GM18499 (cell line): ENCODE data around the gene FRMD4A.
"Not testable (repeated sequence)": the region's sequence is repeated elsewhere in the genome, so short reads cannot be mapped to it uniquely, and the experiment has no call there.

Source experiments
- ATAC-seq: cut with Tn5 transposase; IDR thresholded peaks from one replicate; pipeline ENCODE4 v1.9.1; 2021; ENCODE audit warnings: moderate number of reproducible peaks; ENCODE audit not compliant: insufficient read depth, unreplicated experiment

FRMD4A gene

DNA sequence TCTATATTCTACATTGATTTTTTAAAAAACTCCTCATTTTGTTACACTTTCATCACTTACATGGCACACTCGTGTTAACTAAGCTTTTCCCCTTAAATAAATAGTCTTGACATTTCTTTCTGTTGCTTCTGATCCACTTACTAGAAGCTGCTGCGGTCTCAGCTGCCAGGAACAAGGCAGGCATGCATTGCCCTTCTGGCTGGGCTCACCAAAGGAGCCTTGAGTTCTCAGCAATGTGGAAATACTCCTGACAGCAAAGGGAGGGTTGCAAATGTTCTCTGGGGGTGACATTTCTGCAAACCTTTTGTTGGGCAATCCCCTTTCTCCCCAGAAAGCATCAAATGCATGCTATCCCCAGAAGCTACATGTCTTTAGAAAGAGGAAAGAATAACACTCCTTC, 393.9 kb downstream of the FRMD4A start:
- ATAC-seq: no peak

DNA sequence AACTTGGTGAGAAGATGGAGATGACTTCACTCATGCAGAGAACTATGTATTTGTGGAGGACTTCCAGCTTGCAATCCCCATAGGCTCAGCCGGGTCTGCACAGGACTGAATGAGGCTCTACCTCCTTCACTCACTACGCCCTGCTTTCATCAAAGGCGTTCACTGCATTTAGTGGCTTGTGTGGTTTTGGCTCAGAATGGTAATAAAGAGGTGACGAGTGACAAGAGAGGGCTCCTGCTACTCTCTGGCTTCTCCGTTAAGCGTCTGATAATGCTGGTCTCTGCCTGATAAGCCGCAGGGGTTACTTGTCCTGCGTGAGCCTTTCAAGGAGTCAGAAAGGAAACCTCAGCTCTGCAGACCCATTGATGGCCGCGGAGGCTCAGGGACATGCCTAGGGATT, 400.6 kb downstream of the FRMD4A start:
- ATAC-seq: no peak

DNA sequence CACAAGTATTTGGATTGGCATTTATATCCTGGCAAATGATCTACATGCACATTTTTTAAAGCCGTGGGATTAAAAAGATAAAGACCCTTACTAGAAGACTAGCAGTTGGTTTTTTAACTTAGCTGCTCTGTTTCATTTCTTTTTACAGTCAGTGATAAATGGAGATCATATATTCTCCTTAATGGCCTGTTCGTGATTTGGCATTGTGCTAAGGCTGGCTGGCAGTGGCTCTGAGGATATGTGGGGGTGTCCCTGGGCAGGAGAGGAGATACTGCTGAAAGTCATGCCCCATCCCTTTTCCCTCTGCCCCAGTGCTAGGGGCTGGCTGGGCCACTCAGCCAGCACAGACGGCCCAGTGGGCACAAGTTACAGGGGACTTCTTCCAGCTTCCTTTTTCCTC, 402.3 kb downstream of the FRMD4A start:
- no peak for ATAC-seq

DNA sequence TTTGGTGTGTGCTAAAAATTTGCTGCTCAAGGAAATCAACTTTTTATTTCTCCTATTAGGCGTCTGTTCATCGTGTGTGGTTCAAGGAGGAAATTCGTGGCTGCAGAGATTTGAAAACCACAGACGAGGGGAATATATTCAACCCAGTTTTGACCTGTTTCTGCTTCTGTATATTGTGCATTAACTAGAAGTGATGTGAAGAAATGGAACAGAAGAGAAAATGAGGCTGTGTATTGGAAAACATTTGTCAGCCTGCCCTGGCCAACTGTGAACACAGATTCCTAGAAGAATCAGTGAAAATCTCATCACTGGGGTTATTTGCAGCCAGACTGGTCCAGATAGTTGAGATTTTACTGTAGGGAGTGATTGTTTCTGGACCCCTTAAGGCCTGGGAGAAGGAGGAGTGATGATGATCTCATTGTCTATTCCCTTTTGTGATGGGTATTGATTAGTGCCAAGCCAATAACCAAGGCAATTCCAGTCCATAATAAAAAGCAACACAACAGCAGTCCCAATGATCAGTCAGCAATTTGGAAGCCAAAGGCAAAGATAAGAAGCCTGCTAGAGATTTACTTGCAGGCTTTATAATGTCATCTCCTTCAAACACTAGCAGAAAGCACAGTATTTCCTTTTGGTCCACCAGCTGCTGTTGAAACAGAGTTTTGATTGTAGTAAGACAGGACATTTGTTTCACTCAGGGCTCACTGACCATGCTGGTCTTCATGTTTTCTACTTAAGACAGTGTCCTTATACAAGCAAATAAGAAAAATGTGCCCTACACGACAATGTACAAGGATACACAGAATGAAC, 404.5 kb downstream of the FRMD4A start:
- no peak for ATAC-seq

DNA sequence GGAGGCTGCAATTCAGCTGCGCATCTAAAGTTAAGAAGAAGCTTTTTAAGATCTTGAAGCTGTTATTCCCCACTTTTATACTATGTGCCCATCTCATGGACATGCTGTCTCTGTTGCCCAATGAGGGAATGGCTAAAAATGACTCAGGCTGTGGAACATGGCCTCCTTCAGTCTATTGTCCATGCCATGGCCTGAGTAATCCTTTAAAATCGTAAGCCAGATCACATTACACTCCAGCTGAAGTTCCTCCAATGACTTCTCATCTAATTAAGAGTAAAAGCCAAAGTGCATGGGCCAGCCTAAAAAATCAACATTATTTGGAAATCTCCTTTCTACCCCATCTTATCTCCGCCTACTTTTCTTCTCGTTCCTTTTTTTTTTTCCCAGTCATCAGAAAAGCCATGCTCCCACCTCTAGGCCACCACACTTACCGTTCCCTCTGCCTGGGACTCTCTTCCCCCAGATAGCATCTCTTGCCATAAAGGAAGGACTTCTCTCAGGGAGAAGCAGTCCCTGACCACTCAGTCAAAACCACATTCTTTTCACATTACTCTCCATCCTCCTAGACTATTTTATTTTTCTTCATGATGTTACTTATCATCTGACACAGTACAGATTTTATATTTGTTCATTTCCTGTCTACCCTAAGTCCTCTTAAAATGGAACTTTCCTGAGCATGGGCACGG, 406.5 kb downstream of the FRMD4A start:
- no peak for ATAC-seq

DNA sequence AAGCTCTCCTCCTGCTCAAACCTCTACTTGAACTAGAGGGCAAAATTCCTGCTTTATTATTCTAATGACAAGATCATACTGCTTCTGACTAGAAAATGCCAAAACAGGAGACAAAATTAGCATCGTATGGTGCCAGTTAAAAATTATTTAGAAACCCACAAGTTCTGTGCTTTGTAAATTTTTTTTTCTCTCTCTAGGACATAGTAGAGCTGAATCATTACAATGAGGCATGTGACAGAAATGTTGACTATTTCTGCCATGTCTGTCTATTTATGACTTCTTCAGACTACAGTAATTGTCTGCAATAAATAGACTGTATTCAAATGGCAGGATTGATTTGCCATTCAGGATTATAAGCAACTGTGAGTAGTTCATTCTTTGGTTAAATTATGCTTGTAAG, 408.1 kb downstream of the FRMD4A start:
- no peak for ATAC-seq

DNA sequence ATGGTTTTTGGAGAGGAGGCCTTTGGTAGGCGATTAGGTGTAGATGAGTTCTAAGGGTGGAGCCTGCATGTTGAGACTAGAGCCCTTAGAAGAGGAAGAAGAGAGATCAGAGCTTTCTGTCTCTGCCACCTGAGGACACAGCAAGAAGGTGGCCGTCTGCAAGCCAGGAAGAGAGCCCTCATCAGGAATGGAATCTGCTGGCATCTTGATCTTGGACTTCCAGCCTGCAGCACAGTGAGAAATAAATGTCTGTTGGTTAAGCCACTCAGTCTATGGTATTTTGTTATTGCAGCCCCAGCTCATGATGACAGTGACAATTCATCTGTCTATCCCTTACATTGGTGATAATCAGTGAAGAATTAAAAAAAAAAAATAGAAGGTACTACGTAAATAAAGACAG, 408.8 kb downstream of the FRMD4A start:
- no peak for ATAC-seq

DNA sequence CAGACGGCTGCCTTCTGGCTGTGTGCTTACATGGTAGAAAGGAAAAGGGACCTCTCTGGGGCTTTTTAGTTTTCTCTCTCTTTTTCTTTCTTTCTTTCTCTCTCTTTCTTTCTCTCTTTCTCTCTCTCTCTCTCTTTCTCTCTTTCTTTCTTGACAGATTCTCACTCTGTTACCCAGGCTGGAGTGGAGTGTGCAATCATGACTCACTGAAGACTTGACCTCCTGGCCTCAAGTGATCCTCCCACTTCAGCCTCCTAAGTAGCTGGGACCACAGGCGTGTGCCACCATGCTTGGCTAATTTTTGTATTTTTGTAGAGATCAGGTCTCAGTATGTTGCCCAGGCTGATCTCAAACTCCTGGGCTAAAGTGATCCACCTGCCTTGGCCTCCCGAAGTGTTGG, 409.6 kb downstream of the FRMD4A start:
- ATAC-seq: not testable (repeated sequence)

DNA sequence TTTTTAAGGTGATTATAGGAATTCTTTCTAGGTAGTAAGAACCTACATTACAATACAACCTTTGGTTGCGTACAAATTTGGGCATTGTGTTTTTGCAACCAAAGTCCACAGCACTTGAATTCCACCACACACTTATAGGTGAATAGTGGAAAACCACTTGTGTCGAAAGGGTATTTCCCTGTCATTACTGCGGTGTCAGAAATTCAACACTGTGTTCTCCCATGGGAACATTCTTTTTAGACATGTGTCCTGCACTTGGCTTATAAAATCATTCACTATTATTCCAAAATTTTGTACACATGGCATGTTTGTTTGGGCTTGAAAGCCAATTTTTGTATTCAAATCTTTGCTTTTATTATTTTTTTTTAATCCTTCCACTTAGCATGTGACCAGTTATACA, 410.3 kb downstream of the FRMD4A start:
- no peak for ATAC-seq

DNA sequence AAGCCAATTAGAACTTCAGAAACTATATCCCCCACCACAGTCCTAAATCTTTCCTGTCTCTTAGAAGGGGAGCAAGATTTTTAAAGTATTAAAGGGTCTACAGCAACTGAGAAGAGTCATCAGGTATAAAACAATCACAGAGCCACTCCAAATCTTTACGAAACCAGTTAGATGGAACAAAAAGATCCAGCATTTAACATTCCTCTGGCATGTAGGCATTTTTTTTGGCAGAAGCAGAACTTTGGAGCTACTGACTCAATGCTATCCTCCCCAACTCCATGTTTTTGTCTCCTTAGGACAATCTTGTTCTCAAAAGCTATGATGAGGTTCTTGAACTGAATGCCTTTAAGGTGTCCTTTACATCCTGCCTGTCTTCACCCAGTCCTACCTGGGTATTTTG, 410.7 kb downstream of the FRMD4A start:
- no peak for ATAC-seq

DNA sequence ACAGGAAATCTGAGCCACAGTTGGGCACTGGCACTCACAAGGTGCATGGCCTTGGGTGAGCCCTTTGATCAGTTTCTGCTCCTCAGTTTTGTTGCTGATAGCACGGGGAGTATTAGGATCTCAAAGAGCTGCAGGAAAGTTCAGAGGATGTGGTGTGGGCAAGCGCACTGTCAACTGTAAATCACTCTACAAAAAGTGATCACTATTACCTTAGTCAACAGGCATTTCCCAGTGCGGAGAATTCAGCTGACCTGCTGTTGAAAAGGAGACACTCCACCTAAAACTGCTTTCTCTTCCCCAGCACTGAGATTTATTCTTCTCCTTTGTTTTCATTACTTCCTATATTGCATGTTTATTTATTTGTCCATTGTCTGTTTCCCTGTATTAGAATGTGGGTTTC, 412.9 kb downstream of the FRMD4A start:
- no peak for ATAC-seq

DNA sequence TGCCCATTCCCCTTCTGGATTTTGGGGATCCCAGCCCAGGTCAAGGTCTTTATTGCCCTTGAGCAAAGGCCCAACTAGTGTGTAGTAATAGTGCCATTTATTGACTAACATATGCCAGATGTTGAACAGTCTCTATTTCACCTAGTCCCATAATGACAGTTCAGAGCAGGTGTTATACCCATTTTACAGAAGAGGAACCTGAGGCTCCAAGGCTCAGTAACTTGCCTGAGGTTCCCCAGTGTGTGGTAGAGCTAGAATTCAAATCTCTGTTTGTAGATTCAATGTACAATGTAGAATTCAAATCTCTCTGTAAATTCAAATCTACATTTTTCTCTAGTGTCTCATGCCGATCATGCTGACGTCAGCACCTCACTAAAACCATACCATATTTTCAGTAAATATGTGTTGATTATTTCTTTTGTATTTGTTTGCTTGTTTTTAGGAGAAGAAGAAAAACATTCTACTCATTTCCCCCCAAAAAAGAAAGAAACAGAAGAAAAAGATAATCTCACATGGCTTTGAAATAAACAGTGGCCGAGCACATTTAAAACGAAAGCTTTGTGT, 414.3 kb downstream of the FRMD4A start:
- no peak for ATAC-seq

DNA sequence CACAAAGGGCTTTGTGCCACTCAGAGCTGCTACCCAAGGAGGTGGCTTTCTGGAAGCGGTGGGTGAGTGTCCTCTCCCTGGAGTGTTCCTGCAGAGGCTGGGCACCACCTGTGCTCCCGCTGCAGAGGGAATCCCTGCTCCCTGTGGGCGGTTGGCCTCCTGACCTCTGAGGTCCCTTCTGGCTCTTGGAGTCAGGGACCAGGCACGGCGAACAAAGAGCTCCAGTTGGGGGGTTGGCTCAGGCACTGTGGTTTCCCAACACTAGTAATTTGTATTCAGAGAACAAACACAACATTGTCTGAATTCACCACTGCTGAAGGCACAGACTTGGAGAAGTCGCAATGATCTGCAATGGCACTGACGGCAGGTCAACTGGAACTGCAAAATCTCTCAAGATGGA, 415.0 kb downstream of the FRMD4A start:
- ATAC-seq: no peak

DNA sequence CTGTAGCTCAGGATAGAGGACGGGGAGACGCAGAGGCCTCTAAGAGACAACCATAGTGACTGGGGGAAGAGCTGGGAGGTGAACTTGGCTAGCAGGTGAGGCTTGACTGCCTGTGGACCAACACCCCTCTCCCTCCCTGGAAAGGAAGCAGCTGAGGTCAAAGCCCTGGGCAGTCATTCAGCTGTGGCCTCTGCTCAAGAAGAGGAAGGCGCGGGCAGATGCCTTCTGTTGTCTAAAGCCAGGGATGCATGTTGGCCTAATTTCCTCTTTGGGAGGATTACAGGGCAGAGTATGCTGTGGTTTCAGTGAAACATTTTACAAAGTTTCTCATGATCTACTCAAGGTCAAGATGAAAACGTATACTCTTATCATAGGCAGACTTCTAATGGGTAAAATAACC, 416.8 kb downstream of the FRMD4A start:
- ATAC-seq: no peak

DNA sequence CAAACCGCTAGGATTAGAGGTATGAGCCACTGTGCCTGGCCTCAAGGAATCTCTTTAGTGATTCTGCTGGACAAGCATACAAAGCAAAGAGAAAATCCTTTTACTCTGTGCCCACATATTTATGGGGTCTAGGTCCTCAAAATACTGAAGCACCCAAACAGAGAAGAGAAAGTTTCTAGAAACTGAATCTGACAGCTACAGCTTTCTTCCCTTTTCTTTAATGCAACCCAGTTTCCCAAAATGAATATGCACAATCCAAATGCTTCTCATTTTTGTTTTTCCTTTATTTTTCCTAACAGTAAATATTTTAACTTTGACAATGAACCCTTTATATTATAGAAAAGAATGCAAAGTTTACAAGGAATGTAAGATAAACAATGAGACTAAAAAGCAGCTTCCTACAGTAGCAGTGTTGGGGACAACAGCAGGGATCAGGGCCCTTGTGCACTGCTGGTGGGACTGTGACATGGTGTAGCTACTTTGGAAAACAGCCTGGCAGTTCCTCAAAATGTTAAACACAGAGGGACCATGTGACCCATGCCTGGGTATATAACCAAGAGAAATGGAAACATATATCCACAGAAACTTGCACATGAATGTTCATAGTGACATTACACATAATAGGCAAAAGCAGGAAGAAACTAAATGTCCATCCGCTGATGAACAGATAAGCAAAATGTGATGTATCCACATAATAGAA, 418.8 kb downstream of the FRMD4A start:
- ATAC-seq: no peak

DNA sequence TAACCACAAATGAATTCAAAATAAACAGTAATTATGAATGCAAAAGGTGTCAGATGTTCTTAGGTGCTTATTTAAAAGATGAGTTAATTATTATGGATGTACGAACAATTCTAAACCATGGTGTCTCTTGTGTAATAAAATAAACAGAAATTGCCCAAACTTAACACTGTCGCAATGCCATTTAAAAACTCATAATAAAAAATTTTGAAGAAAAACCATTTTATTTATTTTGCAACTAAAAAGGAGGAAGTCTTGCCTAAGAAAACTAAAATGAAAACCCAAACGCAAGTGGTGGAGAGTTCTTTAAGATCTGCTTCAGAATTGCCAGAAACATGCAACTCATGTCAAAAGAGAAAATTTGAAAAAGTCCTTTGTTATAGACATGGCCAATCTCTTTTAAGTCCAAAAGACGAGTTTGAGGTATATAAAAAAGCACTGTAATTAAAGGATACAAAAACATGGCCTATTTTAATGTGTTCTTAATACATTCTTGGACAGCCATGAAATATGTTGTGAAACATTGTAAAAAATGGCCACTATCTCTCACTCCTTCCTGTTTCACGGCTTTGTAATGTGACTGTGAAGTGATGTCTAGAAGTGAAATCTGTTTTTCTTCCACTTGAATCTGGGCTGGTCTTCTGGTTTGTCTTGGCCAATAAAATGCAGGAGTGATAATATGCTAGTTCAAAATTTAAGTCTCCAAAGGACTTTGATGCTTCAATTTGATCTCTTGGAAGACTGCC, 421.0 kb downstream of the FRMD4A start:
- ATAC-seq: no peak

DNA sequence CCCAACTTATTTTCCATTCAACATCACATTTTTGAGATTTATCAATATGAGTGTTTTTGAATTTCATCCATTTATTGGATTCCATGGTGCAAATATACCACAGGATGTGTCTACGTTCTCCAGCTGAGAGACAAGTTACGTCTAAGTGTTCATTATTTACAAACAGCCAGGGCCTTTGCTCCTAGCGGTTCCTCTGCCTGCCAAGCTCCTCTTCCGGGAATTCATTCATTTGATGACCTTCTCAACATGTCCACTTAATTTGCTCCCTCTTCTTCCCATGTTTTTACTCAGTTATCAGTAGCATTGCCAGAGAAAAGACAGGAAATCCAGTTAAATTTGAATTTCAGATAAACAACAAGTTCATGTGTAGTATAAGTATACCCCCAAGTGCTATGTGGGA, 422.2 kb downstream of the FRMD4A start:
- no peak for ATAC-seq

DNA sequence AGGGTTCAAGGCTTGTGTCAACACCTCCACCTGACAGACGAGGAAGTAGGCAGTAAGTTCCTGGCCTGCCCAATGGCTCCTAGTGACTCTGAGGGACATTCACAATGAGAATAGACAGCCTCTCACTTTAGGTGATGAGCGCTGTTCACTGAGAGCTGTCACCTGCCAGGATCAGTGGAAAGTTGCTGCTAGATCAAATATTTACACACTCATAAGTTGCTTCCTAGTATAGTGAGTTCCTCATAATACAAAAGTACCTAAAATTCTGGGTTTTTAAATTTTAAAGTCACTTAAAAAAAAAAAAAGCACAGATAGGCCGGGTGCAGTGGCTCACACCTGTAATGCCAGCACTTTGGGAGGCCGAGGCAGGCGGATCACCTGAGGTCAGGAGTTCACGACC, 423.2 kb downstream of the FRMD4A start:
- ATAC-seq: no peak

DNA sequence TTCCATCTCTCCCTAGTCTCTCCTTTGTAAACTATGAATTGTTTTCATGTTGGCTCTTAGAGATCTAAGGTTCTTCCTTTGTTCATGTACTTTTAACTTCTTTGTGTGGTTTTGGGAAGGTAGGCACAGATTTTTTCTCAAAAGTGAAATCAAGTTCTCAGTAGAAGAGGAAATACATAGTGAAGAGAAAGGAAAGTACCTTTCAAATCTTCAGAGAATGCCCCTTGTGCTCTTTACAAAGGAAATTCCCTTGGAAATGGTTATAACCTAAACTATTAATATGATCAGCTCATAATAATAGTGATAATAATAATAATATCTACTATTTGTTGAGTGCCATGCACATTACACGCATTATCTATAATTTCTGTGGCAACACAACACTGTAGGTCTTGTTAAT, 425.4 kb downstream of the FRMD4A start:
- ATAC-seq: no peak

DNA sequence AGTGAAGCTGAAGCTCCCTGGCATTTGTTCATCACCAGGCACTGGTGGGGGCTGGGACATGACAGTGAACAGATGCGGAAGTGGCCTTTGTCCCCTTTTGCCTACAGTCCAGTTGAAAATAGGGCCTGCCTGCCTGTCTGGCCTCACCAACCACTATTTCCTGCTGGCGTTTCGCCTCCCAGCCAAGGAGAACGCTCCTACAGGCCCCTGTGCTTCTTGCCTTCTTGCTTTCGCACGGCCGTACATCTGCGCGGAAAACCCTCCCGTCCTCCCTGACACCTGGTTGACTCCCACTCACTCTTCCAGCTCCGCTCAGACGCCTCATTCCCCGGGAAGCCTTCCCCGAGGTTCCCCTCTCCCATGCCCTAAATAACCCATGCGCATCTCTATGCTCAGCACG, 426.7 kb downstream of the FRMD4A start:
- ATAC-seq: no peak
